Measurements from ENCODE around the gene KIF25.

DNA sequence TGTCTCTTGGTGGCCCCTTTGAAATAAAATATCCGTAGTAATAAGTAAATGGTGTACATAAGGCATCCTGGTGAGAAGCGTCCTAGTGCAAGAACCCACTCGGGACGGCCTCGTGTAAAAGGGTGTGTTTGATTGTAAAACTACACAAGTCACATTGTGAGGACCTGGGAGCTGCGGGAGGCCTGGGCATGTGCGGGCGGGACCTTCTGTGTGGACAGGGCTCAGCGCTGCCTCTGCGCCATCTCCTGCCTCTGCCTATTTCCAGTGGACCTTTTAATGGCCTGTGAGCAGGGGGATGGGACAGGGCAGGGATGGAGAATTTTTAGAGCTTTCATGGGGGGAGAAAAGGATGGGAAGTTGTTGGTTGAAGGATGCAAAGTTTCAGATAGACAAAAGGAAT lies 25.3 kb upstream of the KIF25 start:
- TF ChIP-seq, protein P1, sequence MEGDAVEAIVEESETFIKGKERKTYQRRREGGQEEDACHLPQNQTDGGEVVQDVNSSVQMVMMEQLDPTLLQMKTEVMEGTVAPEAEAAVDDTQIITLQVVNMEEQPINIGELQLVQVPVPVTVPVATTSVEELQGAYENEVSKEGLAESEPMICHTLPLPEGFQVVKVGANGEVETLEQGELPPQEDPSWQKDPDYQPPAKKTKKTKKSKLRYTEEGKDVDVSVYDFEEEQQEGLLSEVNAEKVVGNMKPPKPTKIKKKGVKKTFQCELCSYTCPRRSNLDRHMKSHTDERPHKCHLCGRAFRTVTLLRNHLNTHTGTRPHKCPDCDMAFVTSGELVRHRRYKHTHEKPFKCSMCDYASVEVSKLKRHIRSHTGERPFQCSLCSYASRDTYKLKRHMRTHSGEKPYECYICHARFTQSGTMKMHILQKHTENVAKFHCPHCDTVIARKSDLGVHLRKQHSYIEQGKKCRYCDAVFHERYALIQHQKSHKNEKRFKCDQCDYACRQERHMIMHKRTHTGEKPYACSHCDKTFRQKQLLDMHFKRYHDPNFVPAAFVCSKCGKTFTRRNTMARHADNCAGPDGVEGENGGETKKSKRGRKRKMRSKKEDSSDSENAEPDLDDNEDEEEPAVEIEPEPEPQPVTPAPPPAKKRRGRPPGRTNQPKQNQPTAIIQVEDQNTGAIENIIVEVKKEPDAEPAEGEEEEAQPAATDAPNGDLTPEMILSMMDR (IDR thresholded peaks at IDR 0.05; ENCODE audit: low read depth, low read length, missing input control), result no peak
- TF ChIP-seq JUND (IDR thresholded peaks at IDR 0.05), result no peak
- TF ChIP-seq, protein P2, sequence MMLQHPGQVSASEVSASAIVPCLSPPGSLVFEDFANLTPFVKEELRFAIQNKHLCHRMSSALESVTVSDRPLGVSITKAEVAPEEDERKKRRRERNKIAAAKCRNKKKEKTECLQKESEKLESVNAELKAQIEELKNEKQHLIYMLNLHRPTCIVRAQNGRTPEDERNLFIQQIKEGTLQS (IDR thresholded peaks at IDR 0.05), result no peak
- TF ChIP-seq GABPA (IDR thresholded peaks at IDR 0.05 in 1 of 2, conservative IDR thresholded peaks at IDR 0.05 in 1 of 2), result no peak
- no peak for TF ChIP-seq RAD21 (IDR thresholded peaks at IDR 0.05)
